Loucy (cell line): ENCODE data around the gene HOXB8.

Experiments used
- CTCF ChIP-seq: fragments of 200-600 bp; sonication (generic); conservative IDR thresholded peaks from 2 replicates; pipeline ENCODE4 v1.5.1; 2014; ENCODE audit warnings: mild to moderate bottlenecking, antibody characterized with exemption, low read length
- EZH2phosphoT487 ChIP-seq: fragments of 200-600 bp; IDR thresholded peaks from 2 replicates; pipeline ENCODE4 v1.6.1; 2018; ENCODE audit warnings: antibody characterized with exemption, mild to moderate bottlenecking, moderate library complexity, borderline replicate concordance

- TF ChIP-seq CTCF (no peak), EZH2phosphoT487 (no peak)
Observed at GRCh38 chr17:48647103-48647962, 32.2 kb upstream of the HOXB8 start.
